Neural cell (in vitro differentiated cells): ENCODE data around the gene PPP1R3G.

Source experiments
- CTCF ChIP-seq: fragments of 450-650 bp; IDR thresholded peaks from 2 replicates; pipeline ENCODE4 v1.5.1; 2014; ENCODE audit warnings: antibody characterized with exemption, mild to moderate bottlenecking, moderate library complexity; ENCODE audit not compliant: poor library complexity, severe bottlenecking
- EZH2 ChIP-seq: fragments of 200-600, 300-800 bp; shearing (Covaris generic), sonication (generic); IDR thresholded peaks from 2 replicates; pipeline ENCODE4 v1.6.1; 2014; ENCODE audit warnings: antibody characterized with exemption, low read length, borderline replicate concordance, mild to moderate bottlenecking; ENCODE audit not compliant: insufficient read depth, poor library complexity, severe bottlenecking
- RAD21 ChIP-seq: fragments of 450-650 bp; conservative IDR thresholded peaks from 2 replicates; pipeline ENCODE4 v1.6.1; 2014; ENCODE audit warnings: antibody characterized with exemption, mild to moderate bottlenecking, moderate library complexity

GRCh38 chr6:5119090-5119951 is 34.2 kb downstream of the PPP1R3G start:
- TF ChIP-seq CTCF (no peak), EZH2 (no peak), RAD21 (no peak)
